Fibroblast of peridontal ligament (primary cell): ENCODE measurements around the gene RAB3IL1.

ENCODE experiments used
- DNase-seq: peaks from one replicate; pipeline ENCODE4 v3.0.0-alpha.2; 2010; ENCODE audit errors: extremely low read depth

RAB3IL1 gene

DNA sequence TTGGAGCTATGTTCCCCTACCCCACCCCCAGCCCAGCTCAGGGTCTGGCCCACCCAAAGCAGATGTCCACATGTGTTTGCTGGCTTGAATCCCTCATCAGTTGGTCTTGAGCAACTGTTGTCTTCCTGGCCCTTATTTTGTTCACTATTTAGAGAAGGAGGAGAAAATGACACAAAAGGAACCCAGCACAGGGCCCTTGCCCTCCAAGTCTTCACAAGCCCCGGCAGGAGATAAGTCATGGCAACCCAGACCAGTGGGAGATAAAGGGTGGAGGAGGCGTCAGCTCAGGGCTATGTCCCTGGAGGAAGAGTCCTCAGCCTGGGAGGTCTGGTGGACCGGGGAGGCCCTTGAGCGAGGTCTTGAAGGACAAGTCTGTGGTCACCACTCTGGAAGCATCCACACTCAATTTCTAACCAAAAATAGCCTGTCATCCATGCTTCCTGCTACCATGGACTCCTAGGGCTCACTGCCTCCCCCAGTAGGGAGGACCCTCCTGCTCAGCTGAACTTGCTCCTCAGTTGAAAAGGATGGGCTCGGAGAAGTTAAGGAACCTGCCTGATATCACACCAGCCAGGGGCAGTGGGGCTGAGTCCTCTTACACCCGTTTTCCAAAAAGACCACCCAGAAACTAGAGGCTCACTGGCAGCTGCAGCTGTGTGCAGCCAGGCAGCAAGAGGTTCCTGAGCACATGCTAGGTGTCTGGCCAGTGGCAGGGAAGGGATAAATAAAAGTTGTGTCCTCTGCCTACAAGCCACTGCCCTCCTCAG lies 1.8 kb upstream of the RAB3IL1 start:
- no peak for DNase-seq

DNA sequence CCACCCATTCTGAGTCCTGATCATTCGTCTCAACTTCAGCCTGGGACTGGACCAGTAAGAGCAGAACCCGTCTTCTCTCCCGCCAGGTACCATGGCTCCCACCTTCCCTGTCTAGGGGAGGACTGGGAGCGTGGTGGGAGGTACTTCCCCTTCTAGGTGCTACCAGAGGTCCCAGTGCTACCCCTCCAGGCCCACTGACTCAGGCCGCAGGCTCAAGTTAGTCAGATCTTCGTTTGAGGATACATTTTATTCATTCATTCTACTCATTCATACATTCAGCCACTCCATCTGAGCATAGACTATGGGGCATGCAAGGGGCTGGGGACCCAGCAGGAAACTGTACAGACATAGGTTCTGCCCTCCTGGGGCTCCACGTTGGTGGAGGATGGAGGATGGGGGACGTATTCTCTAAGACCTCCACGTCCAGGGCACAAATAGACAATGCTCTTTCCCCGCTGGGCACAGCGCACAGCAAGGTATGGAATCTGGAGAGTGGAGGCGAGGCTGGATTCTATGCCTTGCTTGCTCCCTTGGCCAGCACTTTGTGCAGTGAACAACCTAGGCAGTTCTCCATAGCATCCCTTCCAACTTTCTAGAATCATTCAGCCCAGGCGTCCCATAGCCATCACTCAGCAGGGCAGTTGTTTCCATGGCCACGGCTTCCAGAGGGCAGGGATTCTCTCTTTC lies 1.0 kb upstream of the RAB3IL1 start:
- DNase-seq = no peak

- DNase-seq = no peak
These were observed 531 bp downstream of the RAB3IL1 start for GRCh38 chr11:61916737-61917333.

DNA sequence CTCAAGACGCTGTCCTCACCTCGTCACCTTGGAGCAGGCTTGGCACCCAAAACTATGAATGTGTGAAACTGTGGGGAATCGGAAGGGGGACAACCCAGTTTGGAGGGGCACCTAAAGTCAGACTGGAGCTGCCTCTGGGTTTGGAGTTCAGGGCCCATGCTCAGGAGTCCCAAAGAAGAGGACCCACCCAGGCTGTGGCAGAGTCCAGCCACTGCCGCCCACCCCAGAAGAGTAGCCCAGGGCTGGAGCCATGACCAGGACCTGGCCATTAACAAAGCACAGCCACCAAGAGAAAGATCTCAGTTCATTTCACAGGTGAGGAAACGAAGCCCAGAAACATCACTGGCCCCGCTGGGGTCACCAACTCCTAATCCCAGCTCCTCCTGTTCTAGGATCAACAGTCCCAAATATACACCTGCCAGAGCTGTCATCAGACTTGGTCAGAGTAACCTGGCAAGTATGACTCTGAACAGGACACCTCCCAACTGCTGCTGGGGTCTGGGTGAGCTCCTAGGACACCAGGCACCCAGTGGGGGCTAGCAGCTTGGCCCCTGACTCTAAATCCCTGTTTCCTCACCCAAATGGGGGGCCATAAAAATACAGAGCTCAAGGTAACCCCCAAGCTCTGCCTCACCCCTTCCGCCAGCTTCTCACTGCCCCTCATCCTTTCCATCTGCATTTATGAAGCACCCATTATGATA lies 2.7 kb downstream of the RAB3IL1 start:
- DNase-seq = no peak

- DNase-seq = no peak
These were observed 3.5 kb downstream of the RAB3IL1 start for GRCh38 chr11:61913699-61914395.

GRCh38 chr11:61912991-61913698 lies 4.2 kb downstream of the RAB3IL1 start:
- no peak for DNase-seq

- DNase-seq = no peak
These were observed 4.9 kb downstream of the RAB3IL1 start for GRCh38 chr11:61912530-61912898.

DNA sequence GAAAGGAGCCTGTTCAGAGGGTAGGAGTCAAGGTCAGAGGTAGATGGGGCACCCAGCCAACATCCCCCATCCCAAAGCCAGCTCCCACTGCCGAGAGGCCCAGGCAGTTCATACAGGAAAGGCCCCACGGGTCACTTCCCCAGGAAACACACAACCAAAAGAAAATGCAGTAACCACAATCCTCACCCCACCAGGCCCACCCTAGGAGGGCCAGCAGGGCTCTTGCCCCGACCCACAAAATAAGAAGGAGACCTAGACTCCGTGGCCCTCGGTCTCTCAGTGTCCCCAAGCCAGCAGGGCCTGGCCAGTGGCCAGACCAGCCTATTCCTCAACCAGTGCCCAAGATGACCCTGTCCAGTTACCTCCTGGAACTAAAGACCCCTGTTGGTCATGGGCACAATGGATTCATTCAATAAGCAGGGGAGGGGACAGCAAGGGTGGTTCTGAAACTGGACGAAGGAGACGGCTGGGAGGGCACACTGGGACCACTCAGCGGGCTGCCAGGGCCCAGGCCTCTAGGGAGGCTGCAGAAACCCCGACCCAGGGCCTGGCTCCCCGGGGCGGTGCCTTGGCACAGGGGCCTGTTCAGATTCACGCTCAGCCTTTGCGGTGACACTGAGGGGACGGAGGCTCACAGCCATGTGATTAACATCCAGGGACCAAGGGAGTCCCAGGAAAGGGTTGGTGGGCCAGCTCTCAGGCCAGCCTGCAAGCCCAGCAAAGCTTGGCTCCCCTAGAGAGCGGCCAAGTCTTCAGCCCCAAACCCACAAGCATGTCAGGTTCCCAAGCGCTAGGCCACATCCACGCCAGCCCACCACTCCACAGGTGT lies 5.5 kb downstream of the RAB3IL1 start:
- no peak for DNase-seq

DNA sequence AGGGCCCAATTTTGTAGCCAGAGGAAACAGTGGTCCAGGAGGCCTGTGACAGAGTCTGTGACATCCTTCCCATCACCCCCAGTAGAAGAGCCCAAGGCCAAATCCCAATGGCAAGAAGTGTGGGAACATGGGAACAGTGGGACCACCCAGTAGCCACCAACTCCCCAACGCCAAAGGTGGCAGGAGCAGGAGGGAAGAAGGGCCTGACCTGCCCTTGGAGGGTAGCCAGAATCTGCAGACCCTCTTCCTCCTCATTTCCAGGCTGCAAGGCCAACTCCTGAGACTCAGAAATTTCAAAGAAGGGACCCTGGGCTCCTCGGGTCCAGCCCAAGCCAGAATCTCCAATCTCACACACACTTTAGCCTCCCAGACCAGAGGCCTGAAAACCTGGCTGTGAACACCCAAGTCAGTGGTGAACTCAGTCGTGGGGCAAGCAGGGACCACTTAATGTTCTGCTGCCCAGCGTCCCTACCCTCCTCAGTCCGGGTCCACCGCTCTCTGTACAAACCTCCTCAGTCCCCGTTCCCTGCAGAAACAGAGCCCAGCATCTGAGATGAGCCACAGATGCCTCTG lies 6.2 kb downstream of the RAB3IL1 start:
- DNase-seq = no peak

DNA sequence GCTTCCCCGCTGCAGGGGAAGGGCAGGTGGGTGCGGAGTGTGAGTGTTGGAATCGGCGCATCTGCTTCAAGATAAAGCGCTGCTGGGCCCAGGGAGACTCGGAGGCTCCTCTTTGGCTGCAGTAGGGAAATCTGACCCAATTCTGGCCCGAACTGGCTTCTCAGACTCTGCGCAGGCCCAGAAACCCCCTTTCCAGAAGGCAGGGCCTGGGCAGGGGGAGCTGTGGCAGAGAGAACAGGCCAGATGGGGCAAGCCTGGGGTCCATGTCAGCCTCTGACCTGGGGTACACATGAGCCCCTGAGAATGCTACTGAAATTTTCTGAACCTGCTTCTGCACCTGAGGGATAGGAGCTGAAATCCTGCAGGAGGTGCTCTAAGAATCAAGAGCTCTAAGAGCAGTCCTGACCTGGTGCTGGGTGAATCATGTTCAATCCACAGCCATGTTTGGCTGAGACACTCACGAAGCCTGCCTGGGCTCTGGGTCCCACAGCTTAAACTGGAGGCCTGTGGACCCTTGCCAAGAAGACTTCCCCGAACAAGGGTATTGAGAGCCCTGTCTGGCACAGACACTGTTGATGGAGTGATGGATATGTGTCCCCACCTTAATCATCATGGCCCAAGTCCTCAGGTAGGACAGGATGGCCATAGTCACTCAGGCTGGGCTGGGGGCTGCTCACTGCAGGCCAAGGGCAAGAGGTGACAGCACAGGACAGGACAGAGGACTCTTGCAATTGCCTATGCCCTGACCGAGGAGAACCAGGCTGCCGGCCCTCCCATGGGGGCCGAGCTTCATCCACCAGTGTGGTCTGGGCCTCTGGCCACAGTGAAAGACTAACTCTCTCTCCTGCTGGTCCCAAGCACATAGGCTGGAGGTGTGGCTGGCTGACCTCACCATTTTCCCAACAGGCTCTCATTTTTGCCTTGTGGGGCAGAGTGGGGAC lies 6.9 kb downstream of the RAB3IL1 start:
- DNase-seq = no peak

- DNase-seq = no peak
These were observed 8.5 kb downstream of the RAB3IL1 start for GRCh38 chr11:61908730-61909316.

DNA sequence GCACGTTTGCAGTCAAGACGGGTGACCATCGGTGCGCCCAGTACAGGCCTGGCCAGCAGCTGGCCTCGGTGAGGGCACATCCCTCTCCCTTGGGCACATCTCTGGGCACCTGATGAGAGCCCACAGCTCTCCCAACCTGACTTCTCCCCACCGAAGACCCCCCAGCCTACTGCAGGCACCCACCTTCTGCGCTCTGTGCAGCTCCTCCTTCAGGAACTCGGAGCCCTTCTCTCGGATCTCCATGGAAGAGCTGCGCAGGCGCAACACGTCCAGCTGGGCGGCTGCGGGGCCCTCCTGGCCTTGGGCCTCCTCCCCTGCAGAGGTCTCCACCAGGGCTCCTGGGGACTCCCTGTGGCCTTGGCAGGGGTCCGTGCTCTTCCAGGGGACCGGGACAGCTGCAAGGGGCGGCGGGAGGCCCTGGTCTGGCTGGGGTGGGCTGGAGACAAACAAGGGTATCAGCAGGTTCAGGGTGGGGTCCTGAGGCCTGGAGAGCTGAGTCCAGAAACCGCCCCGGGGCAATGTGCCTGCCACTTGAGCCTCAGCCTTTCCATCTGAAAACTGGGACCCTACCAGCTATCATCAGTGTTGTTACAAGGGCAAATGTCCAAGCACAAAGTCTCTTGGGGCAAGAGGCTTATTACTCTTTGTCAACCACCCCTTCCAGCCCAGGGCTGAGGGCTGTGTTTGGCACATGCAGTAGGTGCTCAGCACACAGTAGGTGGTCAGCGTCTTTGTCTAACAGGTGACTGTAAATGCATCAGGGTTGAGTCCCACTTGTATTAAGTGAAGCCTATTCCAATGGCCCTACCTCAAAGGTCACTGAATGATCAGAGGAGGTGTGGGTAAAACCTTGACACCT lies 9.3 kb downstream of the RAB3IL1 start:
- DNase-seq = no peak

GRCh38 chr11:61907282-61907681 lies 10.1 kb downstream of the RAB3IL1 start:
- no peak for DNase-seq

GRCh38 chr11:61906522-61906909 lies 10.8 kb downstream of the RAB3IL1 start:
- DNase-seq = no peak

GRCh38 chr11:61905801-61906521 lies 11.4 kb downstream of the RAB3IL1 start:
- DNase-seq = no peak

DNA sequence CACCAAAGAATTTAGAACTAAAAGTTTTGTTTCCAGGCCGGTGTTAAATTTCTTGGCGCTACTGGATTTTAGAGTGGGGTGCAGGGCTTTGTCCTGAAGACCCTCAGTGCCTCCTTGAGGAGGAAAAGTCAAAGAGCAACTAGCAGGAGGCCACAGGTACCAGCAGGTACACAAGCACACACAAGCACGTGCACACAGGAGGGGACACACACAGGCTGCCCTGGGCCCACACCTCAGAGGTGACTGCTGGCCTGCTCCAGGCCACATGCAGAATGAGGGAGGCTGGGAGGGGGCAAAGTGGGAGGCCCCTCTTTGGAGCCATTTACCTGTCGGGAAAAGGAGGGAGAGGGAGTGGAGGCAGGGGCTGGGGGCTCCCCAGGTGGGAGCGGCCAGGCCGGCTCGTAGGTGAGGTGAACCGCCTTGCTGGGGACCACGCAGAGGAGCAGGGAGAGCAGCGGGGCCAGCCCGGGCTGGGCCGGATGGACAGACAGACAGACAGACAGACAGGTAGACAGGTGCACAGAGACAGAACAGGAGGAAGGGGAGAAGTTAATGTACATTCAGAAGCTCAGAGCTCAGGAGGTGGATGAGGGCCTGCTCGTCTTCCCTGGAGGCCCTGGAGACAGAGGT lies 12.2 kb downstream of the RAB3IL1 start:
- DNase-seq = no peak
